PFSK-1 (cell line): ENCODE results near the gene OR6K2.

Experiments used
- POLR2AphosphoS5 ChIP-seq: IDR thresholded peaks from 2 replicates; pipeline ENCODE4 v1.6.1; 2012; ENCODE audit warnings: low read depth, mild to moderate bottlenecking, control low read depth, low read length, moderate library complexity
- REST ChIP-seq, 2 experiments: IDR thresholded peaks; 2 replicates each; pipeline versions ENCODE4 v1.6.1 to v1.8.0; 2011 to 2012; ENCODE audit warnings: low read depth in 2 of 2, low read length in 2 of 2, control low read depth in 1 of 2, inconsistent platforms in 1 of 2, mild to moderate bottlenecking in 1 of 2, moderate library complexity in 1 of 2; ENCODE audit not compliant: insufficient read depth in 1 of 2

GRCh38 chr1:158654086-158654485 is 46.4 kb downstream of the OR6K2 start:
- TF ChIP-seq POLR2AphosphoS5 (no peak), REST (IDR thresholded peaks at IDR 0.05; ENCODE audit: insufficient read depth in 1 of 2, low read depth in 2 of 2, low read length in 2 of 2) (no peak)
